ENCODE data around the gene ACTL9. TPM values are rescaled to one million over a fixed set of nuclear protein-coding genes. Genes with fewer than 3 reads are reported as not detected.

The ACTL9 gene
- total and polyA plus RNA-seq, 2 experiments from 2014 or later = not detected

GRCh38 chr19:8662263-8662662 is 36.3 kb downstream of the ACTL9 start:
- no peaks in the 10 kb centered on the region for H4K20me1 ChIP-seq (replicated peaks; ENCODE audit: insufficient read depth)
- Mint-ChIP-seq H3K9me3 (peaks cover 89% of the 10 kb centered on the region), H3K36me3 (ENCODE audit: low read depth) (peaks cover 49% of the 10 kb centered on the region), H3K4me1 (no peaks in the 10 kb centered on the region), H3K4me3 (no peak overlapping the region), H3K27ac (no peak overlapping the region), H3K27me3 (ENCODE audit: insufficient read depth, low read depth, poor library complexity) (peaks cover 3% of the 10 kb centered on the region)
- H3K4me2 ChIP-seq = no peak overlapping the region
- H3K9me2 ChIP-seq (ENCODE audit: insufficient read depth) = no peaks in the 10 kb centered on the region
- no peak overlapping the region for H3K4me3 ChIP-seq
- TF ChIP-seq ZNF462 (CRISPR knock-in tag; IDR thresholded peaks at IDR 0.05) = no peak
- TF ChIP-seq CTCF (conservative IDR thresholded peaks at IDR 0.05; ENCODE audit: low read depth in 2 of 2) = no peak
- no peak for TF ChIP-seq JUNB (IDR thresholded peaks at IDR 0.05; ENCODE audit: unreplicated experiment)
- TF ChIP-seq CREB1 (CRISPR knock-in tag; IDR thresholded peaks at IDR 0.05; ENCODE audit: low read depth) = no peak
- TF ChIP-seq EZH2 (IDR thresholded peaks at IDR 0.05; ENCODE audit: low read depth, unreplicated experiment) = no peak
- TF ChIP-seq EZH2phosphoT487 (IDR thresholded peaks at IDR 0.05; ENCODE audit: unreplicated experiment) = no peak
- H3K79me2 ChIP-seq (replicated peaks; ENCODE audit: insufficient read depth) = no peaks in the 10 kb centered on the region
- H3K36me3 ChIP-seq (ENCODE audit: insufficient read depth) = no peaks in the 10 kb centered on the region
- H2AFZ ChIP-seq = no peak overlapping the region
- H3K4me1 ChIP-seq (ENCODE audit: insufficient read depth) = no peaks in the 10 kb centered on the region
- ATAC-seq = no peak
- H3F3A ChIP-seq (replicated peaks; ENCODE audit: low read depth) = no peaks in the 10 kb centered on the region
- H3K27me3 ChIP-seq (ENCODE audit: insufficient read depth) = no peaks in the 10 kb centered on the region
- no peak overlapping the region for H3K27ac ChIP-seq (ENCODE audit: low read depth)
- DNase-seq (ENCODE audit: low spot score) = no peak
